Measurements from ENCODE around the gene MYO7A. TPM values are rescaled to one million over a fixed set of nuclear protein-coding genes. Genes with fewer than 3 reads are reported as not detected.

Gene MYO7A
- total RNA-seq, 1 experiment from 2014 or later, result 3.5 TPM

- H3K9me2 ChIP-seq (ENCODE audit: insufficient read depth), result no peaks in the 10 kb centered on the region
- no peak overlapping the region for H3K27ac ChIP-seq
- TF ChIP-seq CTCF (conservative IDR thresholded peaks at IDR 0.05) (no peak), EZH2 (IDR thresholded peaks at IDR 0.05; ENCODE audit: low read depth) (no peak)
- H3K79me2 ChIP-seq (ENCODE audit: low read depth), result no peaks in the 10 kb centered on the region
- no peaks in the 10 kb centered on the region for H3K36me3 ChIP-seq (ENCODE audit: low read depth)
- intact Hi-C loops (cut with micrococcal nuclease; ENCODE audit: unreplicated experiment), result no loop called here
- H3K27me3 ChIP-seq (ENCODE audit: insufficient read depth, low read depth), result peaks cover 35% of the 10 kb centered on the region
- H2AFZ ChIP-seq, result no peak overlapping the region
- ChIA-PET POLR2A (ENCODE audit: unreplicated experiment) (interaction anchor here (0.6 kb wide), 2 partner anchors 71 to 808 kb away, joined by 3 to 7 read pairs; no protein-coding TSS in a partner anchor), CTCF (interaction anchor here (0.6 to 2.0 kb wide), 4 partner anchors 54 to 140 kb away, joined by 3 to 8 read pairs (median 5); no protein-coding TSS in a partner anchor)
- H3K4me3 ChIP-seq, result no peak overlapping the region
- no peaks in the 10 kb centered on the region for H3K9me3 ChIP-seq (ENCODE audit: insufficient read depth, low read depth)
- H4K20me1 ChIP-seq (ENCODE audit: insufficient read depth), result no peaks in the 10 kb centered on the region
- no peak overlapping the region for H3K4me2 ChIP-seq
- H3F3A ChIP-seq (ENCODE audit: insufficient read depth, low read depth), result no peaks in the 10 kb centered on the region
- no peak for DNase-seq
- H3K4me1 ChIP-seq (replicated peaks; ENCODE audit: insufficient read depth), result peaks cover 6% of the 10 kb centered on the region
- BruUV-seq (replicated peaks), result no TSS peak
These were observed 59.2 kb downstream of the MYO7A start for GRCh38 chr11:77187111-77187750.

- no peaks in the 10 kb centered on the region for H4K20me1 ChIP-seq (ENCODE audit: insufficient read depth)
- H3F3A ChIP-seq (ENCODE audit: insufficient read depth, low read depth), result no peaks in the 10 kb centered on the region
- no TSS peak for BruUV-seq (replicated peaks)
- H2AFZ ChIP-seq, result no peak overlapping the region
- H3K9me3 ChIP-seq (ENCODE audit: insufficient read depth, low read depth), result no peaks in the 10 kb centered on the region
- no peaks in the 10 kb centered on the region for H3K79me2 ChIP-seq (ENCODE audit: low read depth)
- no peaks in the 10 kb centered on the region for H3K9me2 ChIP-seq (ENCODE audit: insufficient read depth)
- H3K4me2 ChIP-seq, result no peak overlapping the region
- peaks cover 8% of the 10 kb centered on the region for H3K4me1 ChIP-seq (replicated peaks; ENCODE audit: insufficient read depth)
- H3K27ac ChIP-seq, result no peak overlapping the region
- H3K36me3 ChIP-seq (ENCODE audit: low read depth), result no peaks in the 10 kb centered on the region
- POLR2A ChIA-PET (ENCODE audit: unreplicated experiment), result interaction anchor here (0.6 to 0.7 kb wide), 2 partner anchors 57 to 807 kb away, joined by 3 to 4 read pairs; no protein-coding TSS in a partner anchor
- H3K4me3 ChIP-seq, result no peak overlapping the region
- peak; percentile 69 to 81 for DNase-seq
- CTCF ChIA-PET, result interaction anchor here (0.7 to 2.0 kb wide), 5 partner anchors 55 to 140 kb away, joined by 3 to 9 read pairs (median 5); partner anchors contain the start of gene MYO7A
- no peak for TF ChIP-seq EZH2 (IDR thresholded peaks at IDR 0.05; ENCODE audit: low read depth)
- TF ChIP-seq CTCF (conservative IDR thresholded peaks at IDR 0.05), result peak; percentile 99
- H3K27me3 ChIP-seq (ENCODE audit: insufficient read depth, low read depth), result peaks cover 28% of the 10 kb centered on the region
- intact Hi-C loops (cut with micrococcal nuclease; ENCODE audit: unreplicated experiment), result loop anchor here (1.0 to 2.0 kb wide), 5 partner anchors 61 to 453 kb away; no protein-coding TSS in a partner anchor
These were observed 60.0 kb downstream of the MYO7A start for GRCh38 chr11:77187776-77188632.

- no peak overlapping the region for H3K4me2 ChIP-seq
- ChIA-PET POLR2A (ENCODE audit: unreplicated experiment) (no interaction called here), CTCF (interaction anchor here (0.6 to 1.5 kb wide), 5 partner anchors 62 to 387 kb away, joined by 3 to 9 read pairs (median 4); partner anchors contain the start of gene MYO7A)
- H4K20me1 ChIP-seq (ENCODE audit: insufficient read depth), result no peaks in the 10 kb centered on the region
- H2AFZ ChIP-seq, result no peak overlapping the region
- no peak for DNase-seq
- no TSS peak for BruUV-seq (replicated peaks)
- no peaks in the 10 kb centered on the region for H3K79me2 ChIP-seq (ENCODE audit: low read depth)
- peaks cover 8% of the 10 kb centered on the region for H3K4me1 ChIP-seq (replicated peaks; ENCODE audit: insufficient read depth)
- no peak overlapping the region for H3K27ac ChIP-seq
- no peaks in the 10 kb centered on the region for H3K9me2 ChIP-seq (ENCODE audit: insufficient read depth)
- H3K4me3 ChIP-seq, result no peak overlapping the region
- TF ChIP-seq CTCF (conservative IDR thresholded peaks at IDR 0.05) (peak; percentile 70; the same call in 1 of the 2 replicates), EZH2 (IDR thresholded peaks at IDR 0.05; ENCODE audit: low read depth) (no peak)
- no peaks in the 10 kb centered on the region for H3F3A ChIP-seq (ENCODE audit: insufficient read depth, low read depth)
- no peaks in the 10 kb centered on the region for H3K9me3 ChIP-seq (ENCODE audit: insufficient read depth, low read depth)
- intact Hi-C loops (cut with micrococcal nuclease; ENCODE audit: unreplicated experiment), result loop anchor here (1.0 to 2.0 kb wide), 5 partner anchors 62 to 454 kb away; no protein-coding TSS in a partner anchor
- peaks cover 19% of the 10 kb centered on the region for H3K27me3 ChIP-seq (ENCODE audit: insufficient read depth, low read depth)
- H3K36me3 ChIP-seq (ENCODE audit: low read depth), result no peaks in the 10 kb centered on the region
These were observed 60.8 kb downstream of the MYO7A start for GRCh38 chr11:77188633-77189491.
